Loucy (cell line): ENCODE data around the gene PTPRZ1.

Experiments
- H2AFZ ChIP-seq: fragments of 200-600 bp; sonication (generic); 2 replicates; pipeline ENCODE4 v1.6.0; 2016; ENCODE audit warnings: antibody characterized with exemption, mild to moderate bottlenecking, low read length, moderate library complexity
- H3F3A ChIP-seq: fragments of 200-600 bp; 2 replicates; pipeline ENCODE4 v1.6.0; 2016; ENCODE audit warnings: antibody characterized with exemption, low read depth, mild to moderate bottlenecking
- H3K27me3 ChIP-seq: fragments of 200-600 bp; sonication (generic); 2 replicates; pipeline ENCODE4 v1.6.1; 2014; ENCODE audit warnings: low read length, mild to moderate bottlenecking; ENCODE audit not compliant: insufficient read depth, poor library complexity, severe bottlenecking
- H3K36me3 ChIP-seq: fragments of 200-600 bp; sonication (generic); 2 replicates; pipeline ENCODE4 v1.6.1; 2016; ENCODE audit warnings: low read length; ENCODE audit not compliant: insufficient read depth
- H3K4me1 ChIP-seq: fragments of 200-600 bp; sonication (generic); 2 replicates; pipeline ENCODE4 v1.5.1; 2014; ENCODE audit warnings: low read length, mild to moderate bottlenecking; ENCODE audit not compliant: insufficient read depth, poor library complexity, severe bottlenecking
- H3K4me2 ChIP-seq: fragments of 200-600 bp; sonication (generic); 2 replicates; pipeline ENCODE4 v1.6.0; 2014; ENCODE audit warnings: antibody characterized with exemption, low read length, low read depth, mild to moderate bottlenecking; ENCODE audit not compliant: poor library complexity, severe bottlenecking
- H3K4me3 ChIP-seq: fragments of 200-600 bp; sonication (generic); 2 replicates; pipeline ENCODE4 v1.5.1; 2014; ENCODE audit warnings: low read length, mild to moderate bottlenecking, mixed read lengths; ENCODE audit not compliant: poor library complexity, severe bottlenecking
- H3K79me2 ChIP-seq: fragments of 200-600 bp; sonication (generic); 2 replicates; pipeline ENCODE4 v1.6.1; 2014; ENCODE audit warnings: low read length; ENCODE audit not compliant: insufficient read depth
- H3K9ac ChIP-seq: fragments of 200-600 bp; sonication (generic); 2 replicates; pipeline ENCODE4 v1.6.0; 2014; ENCODE audit warnings: mild to moderate bottlenecking, low read depth, low read length, moderate library complexity; ENCODE audit not compliant: poor library complexity, severe bottlenecking
- H3K9me2 ChIP-seq: fragments of 200-600 bp; sonication (generic); replicated peaks from 2 replicates; pipeline ENCODE4 v1.6.1; 2016; ENCODE audit warnings: low read depth, low read length, mixed read lengths
- H3K9me3 ChIP-seq: fragments of 200-600 bp; sonication (generic); 2 replicates; pipeline ENCODE4 v1.6.1; 2014; ENCODE audit warnings: mild to moderate bottlenecking, antibody characterized with exemption, low read length, low read depth; ENCODE audit not compliant: insufficient read depth
- H4K20me1 ChIP-seq: fragments of 200-600 bp; sonication (generic); 2 replicates; pipeline ENCODE4 v1.6.0; 2014; ENCODE audit warnings: antibody characterized with exemption, low read length, mild to moderate bottlenecking; ENCODE audit not compliant: insufficient read depth, poor library complexity, severe bottlenecking
- CTCF ChIP-seq: fragments of 200-600 bp; sonication (generic); conservative IDR thresholded peaks from 2 replicates; pipeline ENCODE4 v1.5.1; 2014; ENCODE audit warnings: mild to moderate bottlenecking, antibody characterized with exemption, low read length
- EZH2phosphoT487 ChIP-seq: fragments of 200-600 bp; IDR thresholded peaks from 2 replicates; pipeline ENCODE4 v1.6.1; 2018; ENCODE audit warnings: antibody characterized with exemption, mild to moderate bottlenecking, moderate library complexity, borderline replicate concordance

Gene PTPRZ1

DNA sequence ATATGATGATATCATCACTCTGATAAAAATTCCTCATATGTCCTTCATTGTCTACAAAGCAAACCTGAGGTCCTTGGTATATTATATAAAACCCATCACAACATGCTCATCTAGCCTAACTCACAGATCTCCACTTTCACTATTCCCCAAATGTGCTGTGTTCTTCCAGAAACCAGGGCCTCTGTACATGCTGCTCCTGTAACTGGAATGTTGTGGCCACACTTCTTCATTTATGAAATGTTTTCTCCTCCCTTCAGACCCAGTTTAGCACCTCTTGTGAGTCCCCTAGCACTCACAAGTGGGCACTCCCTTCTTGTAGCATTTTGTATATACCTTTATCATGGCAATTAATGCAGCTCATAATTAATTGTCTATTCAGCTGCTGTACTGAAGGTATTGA lies 209.2 kb downstream of the PTPRZ1 start:
- TF ChIP-seq EZH2phosphoT487, result no peak
- no peak for TF ChIP-seq CTCF
- H3K9ac ChIP-seq, result no peak overlapping the region
- H3K4me2 ChIP-seq, result no peak overlapping the region
- no peaks in the 10 kb centered on the region for H3K4me1 ChIP-seq
- no peaks in the 10 kb centered on the region for H3K27me3 ChIP-seq
- no peaks in the 10 kb centered on the region for H3K36me3 ChIP-seq
- H2AFZ ChIP-seq, result no peak overlapping the region
- no peaks in the 10 kb centered on the region for H3F3A ChIP-seq
- no peaks in the 10 kb centered on the region for H3K9me2 ChIP-seq
- H3K79me2 ChIP-seq, result no peaks in the 10 kb centered on the region
- no peaks in the 10 kb centered on the region for H3K9me3 ChIP-seq
- no peak overlapping the region for H3K4me3 ChIP-seq
- no peaks in the 10 kb centered on the region for H4K20me1 ChIP-seq

- Histone ChIP-seq H3K79me2 (no peaks in the 10 kb centered on the region), H2AFZ (no peak overlapping the region), H3K9me3 (no peaks in the 10 kb centered on the region), H4K20me1 (no peaks in the 10 kb centered on the region), H3K9me2 (no peaks in the 10 kb centered on the region), H3K36me3 (no peaks in the 10 kb centered on the region), H3F3A (no peaks in the 10 kb centered on the region), H3K4me2 (no peak overlapping the region), H3K27me3 (no peaks in the 10 kb centered on the region), H3K4me3 (no peak overlapping the region), H3K4me1 (no peaks in the 10 kb centered on the region), H3K9ac (no peak overlapping the region)
- no peak for TF ChIP-seq CTCF
- TF ChIP-seq EZH2phosphoT487, result no peak
Measured at GRCh38 chr7:122082670-122083069, 209.7 kb downstream of the PTPRZ1 start.

DNA sequence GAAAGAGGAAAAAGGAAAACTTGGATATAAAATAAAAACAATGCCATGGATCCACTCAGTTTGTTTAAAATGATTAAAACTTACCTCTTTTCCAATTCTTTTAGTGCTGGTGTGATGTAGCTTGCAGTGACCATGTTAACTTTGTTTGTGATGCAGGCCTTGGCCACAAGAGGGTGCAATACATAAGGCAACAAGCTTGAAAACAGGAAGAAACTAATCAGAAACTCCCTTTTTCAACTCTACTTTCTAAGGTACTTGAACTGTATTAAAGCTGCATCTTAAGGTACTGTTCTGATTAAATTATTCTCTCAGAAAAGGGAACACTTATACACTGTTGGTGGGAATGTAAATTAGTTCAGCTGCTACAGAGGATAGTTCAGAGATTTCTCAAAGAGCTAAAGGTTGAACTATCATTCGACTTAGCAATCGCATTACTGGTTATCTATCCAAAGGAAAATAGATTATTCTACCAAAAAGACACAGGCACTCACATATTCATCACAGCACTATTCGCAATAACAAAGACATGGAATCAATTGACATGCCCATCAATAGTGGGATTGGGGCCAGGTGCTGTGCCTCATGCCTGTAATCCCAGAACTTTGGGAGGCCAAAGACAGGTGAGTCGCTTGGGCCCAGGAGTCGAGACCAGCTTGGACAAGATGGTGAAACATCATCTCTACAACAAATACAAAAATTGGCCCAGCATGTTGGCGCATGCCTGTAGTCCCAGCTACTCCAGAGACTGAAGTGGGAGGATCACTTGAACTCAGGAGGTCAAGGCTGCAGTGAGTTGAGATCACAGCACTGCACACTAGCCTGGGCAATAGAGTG lies 220.2 kb downstream of the PTPRZ1 start:
- Histone ChIP-seq H3K4me2 (no peak overlapping the region), H3F3A (no peaks in the 10 kb centered on the region), H3K9me2 (no peaks in the 10 kb centered on the region), H3K9ac (no peak overlapping the region), H3K79me2 (no peaks in the 10 kb centered on the region), H4K20me1 (no peaks in the 10 kb centered on the region), H3K4me3 (no peak overlapping the region), H2AFZ (peak overlapping the region; percentile 22; the same call in 1 of the 2 replicates), H3K27me3 (no peaks in the 10 kb centered on the region), H3K9me3 (no peaks in the 10 kb centered on the region), H3K36me3 (no peaks in the 10 kb centered on the region), H3K4me1 (no peaks in the 10 kb centered on the region)
- no peak for TF ChIP-seq EZH2phosphoT487
- peak; percentile 91 for TF ChIP-seq CTCF
